IPS DF 6.9 (cell line): ENCODE data around the gene STAP1.

Source experiments
- DNase-seq: peaks from one replicate; pipeline ENCODE4 v3.0.0-alpha.2; 2013; ENCODE audit warnings: low read depth, low spot score
- H3K27ac ChIP-seq: one replicate; pipeline ENCODE4 v1.5.1; 2013; ENCODE audit warnings: low read length, control low read depth
- H3K27me3 ChIP-seq: 2 replicates; pipeline ENCODE4 v1.6.1; 2013; ENCODE audit warnings: mild to moderate bottlenecking, low read length; ENCODE audit not compliant: control insufficient read depth, insufficient read depth
- H3K36me3 ChIP-seq: 2 replicates; pipeline ENCODE4 v1.6.1; 2013; ENCODE audit warnings: low read length; ENCODE audit not compliant: control insufficient read depth, insufficient read depth
- H3K4me1 ChIP-seq: 2 replicates; pipeline ENCODE4 v1.6.1; 2013; ENCODE audit warnings: low read length; ENCODE audit not compliant: control insufficient read depth, insufficient read depth
- H3K4me3 ChIP-seq: 2 replicates; pipeline ENCODE4 v1.5.1; 2013; ENCODE audit warnings: mild to moderate bottlenecking, low read length
- H3K9me3 ChIP-seq: 2 replicates; pipeline ENCODE4 v1.6.1; 2013; ENCODE audit warnings: low read length, inconsistent platforms; ENCODE audit not compliant: control insufficient read depth, insufficient read depth
- WGBS: extraction: QIAGEN DNeasy Blood & Tissue Kit; methylation state at CpG from one replicate; pipeline ENCODE4 v1.1.7; 2013; ENCODE audit warnings: mixed read lengths, missing lambda C conversion rate; ENCODE audit not compliant: insufficient read length, insufficient coverage; 5-methylcytosine and 5-hydroxymethylcytosine counted together

The STAP1 gene

DNA sequence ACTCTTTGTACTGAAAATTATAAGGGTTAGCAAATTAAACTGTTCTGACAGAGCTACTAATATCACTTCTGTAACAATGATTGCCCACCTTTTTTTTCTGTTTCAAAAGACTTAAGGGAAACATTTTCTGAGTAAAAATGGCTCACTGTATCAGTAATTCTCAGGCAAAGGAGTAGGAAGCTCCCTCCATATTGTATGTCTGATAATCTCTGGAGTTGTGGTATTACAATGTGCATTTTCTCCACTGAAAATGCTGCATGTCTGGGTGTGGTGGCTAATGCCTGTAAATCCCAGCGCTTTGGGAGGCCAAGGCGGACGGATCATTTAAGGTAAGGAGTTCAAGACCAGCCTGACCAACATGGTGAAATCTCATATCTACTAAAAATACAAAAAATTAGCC lies 4.4 kb upstream of the STAP1 start:
- DNase-seq = no peak
- Histone ChIP-seq H3K9me3 (no peaks in the 10 kb centered on the region), H3K4me3 (no peak overlapping the region), H3K27me3 (no peaks in the 10 kb centered on the region), H3K4me1 (no peaks in the 10 kb centered on the region), H3K27ac (no peak overlapping the region), H3K36me3 (no peaks in the 10 kb centered on the region)
- WGBS = no CpG with 5 or more reads among the region's 3 CpGs

DNA sequence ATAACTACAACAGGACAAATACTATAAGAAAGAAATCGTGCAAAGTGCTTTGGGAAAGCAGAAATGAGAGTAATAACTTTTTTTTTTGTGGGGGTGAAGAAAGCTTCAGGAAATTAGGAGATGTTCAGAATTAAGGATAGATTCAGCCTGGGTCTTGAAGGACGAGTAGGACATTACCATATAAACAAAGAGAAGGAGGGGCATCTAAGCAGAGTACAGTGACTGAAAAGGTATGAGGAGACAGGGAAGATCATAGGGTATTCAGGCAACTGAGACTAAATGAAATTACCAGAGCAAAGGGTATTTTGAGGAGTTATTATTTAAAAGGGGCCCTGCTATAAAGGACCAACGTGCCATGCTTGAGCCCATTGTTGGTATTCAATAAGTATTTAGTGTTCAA lies 3.1 kb upstream of the STAP1 start:
- DNase-seq = no peak
- WGBS = no CpG with 5 or more reads among the region's 3 CpGs
- no peaks in the 10 kb centered on the region for H3K9me3 ChIP-seq
- no peaks in the 10 kb centered on the region for H3K4me1 ChIP-seq
- no peak overlapping the region for H3K27ac ChIP-seq
- no peaks in the 10 kb centered on the region for H3K27me3 ChIP-seq
- H3K36me3 ChIP-seq = no peaks in the 10 kb centered on the region
- no peak overlapping the region for H3K4me3 ChIP-seq

DNA sequence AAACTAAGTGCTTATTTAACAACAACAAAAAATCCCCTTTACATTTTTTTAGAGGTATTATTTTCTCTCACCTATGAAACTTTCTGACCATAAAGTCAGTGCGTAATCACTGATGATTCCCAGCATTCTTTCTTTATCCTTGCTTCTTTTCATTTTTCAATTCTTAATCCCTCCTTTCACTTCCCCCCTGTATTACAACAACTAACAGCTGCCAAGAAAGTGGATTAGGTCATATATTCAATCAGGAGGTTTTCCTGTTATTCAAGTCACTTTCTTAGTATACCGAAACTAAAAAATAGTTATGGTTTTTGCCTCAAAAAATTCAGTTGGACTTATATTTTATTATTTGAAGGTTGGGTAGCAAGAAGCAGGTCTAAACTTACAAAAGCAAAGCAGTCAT lies 2.1 kb upstream of the STAP1 start:
- Histone ChIP-seq H3K4me1 (no peaks in the 10 kb centered on the region), H3K27ac (no peak overlapping the region), H3K4me3 (no peak overlapping the region), H3K9me3 (no peaks in the 10 kb centered on the region), H3K36me3 (no peaks in the 10 kb centered on the region), H3K27me3 (no peaks in the 10 kb centered on the region)
- no peak for DNase-seq
- WGBS = no CpG with 5 or more reads among the region's 2 CpGs

DNA sequence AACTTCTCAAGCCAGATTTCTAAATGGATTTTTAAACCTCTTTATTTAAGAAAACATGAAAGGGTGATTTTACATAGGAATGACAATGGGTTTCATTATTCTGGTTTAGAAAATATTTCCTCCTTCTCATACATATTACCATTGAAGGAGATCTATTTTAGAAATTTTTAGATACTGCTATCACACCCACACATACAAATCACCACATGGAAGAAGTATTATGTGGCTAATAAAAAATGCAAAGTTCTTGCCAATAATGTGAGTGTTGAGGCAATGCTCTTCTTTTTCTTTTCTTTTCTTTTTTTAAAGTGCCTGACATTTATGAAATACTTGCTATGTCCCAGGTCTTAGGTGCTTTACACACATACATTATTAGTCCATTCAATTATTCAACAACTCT lies 6.8 kb downstream of the STAP1 start:
- DNase-seq = no peak
- Histone ChIP-seq H3K36me3 (no peaks in the 10 kb centered on the region), H3K4me3 (no peak overlapping the region), H3K27me3 (no peaks in the 10 kb centered on the region), H3K9me3 (no peaks in the 10 kb centered on the region), H3K27ac (no peak overlapping the region), H3K4me1 (no peaks in the 10 kb centered on the region)

DNA sequence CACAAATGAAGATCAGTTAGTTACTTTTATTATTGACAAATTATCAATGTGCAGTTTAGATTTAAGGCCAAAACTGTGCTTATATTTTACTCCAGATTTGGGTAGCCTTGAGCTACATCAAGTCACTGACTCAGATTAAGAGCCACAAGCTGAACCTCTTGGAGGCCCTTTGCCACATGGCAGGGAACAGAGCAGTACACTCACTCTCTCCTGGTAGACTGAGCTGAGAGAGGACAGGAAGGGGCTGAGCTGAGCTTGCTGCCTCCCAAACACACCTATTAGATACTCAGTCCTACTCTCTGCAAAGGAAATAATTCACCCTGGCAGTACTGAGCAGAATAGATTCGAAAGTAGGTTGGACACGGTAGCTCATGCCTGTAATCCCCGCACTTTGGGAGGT lies 7.8 kb downstream of the STAP1 start:
- Histone ChIP-seq H3K4me1 (no peaks in the 10 kb centered on the region), H3K9me3 (no peaks in the 10 kb centered on the region), H3K27ac (no peak overlapping the region), H3K4me3 (no peak overlapping the region), H3K36me3 (no peaks in the 10 kb centered on the region), H3K27me3 (no peaks in the 10 kb centered on the region)
- WGBS = no CpG with 5 or more reads among the region's 3 CpGs
- DNase-seq = no peak

DNA sequence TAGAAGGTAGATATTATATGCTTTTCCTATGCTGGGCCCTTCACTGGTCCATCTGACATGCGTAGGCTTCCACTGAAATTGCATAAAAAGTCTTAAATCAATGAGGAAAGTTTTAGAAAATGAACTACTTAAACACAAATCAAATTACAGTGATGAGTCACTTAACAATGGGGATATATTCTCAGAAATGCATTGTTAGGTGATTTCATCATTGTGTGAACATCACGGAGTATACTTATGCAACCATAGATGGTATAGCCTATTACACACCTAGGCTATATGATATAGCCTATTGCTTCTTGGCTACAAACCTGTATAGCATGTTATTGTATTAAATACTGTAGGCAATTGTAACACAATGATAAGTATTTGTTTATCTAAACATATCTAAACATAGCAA lies 10.3 kb downstream of the STAP1 start:
- H3K4me3 ChIP-seq = no peak overlapping the region
- DNase-seq = no peak
- H3K9me3 ChIP-seq = no peaks in the 10 kb centered on the region
- H3K4me1 ChIP-seq = no peaks in the 10 kb centered on the region
- H3K36me3 ChIP-seq = no peaks in the 10 kb centered on the region
- WGBS = no CpG with 5 or more reads among the region's 2 CpGs
- no peaks in the 10 kb centered on the region for H3K27me3 ChIP-seq
- H3K27ac ChIP-seq = no peak overlapping the region

DNA sequence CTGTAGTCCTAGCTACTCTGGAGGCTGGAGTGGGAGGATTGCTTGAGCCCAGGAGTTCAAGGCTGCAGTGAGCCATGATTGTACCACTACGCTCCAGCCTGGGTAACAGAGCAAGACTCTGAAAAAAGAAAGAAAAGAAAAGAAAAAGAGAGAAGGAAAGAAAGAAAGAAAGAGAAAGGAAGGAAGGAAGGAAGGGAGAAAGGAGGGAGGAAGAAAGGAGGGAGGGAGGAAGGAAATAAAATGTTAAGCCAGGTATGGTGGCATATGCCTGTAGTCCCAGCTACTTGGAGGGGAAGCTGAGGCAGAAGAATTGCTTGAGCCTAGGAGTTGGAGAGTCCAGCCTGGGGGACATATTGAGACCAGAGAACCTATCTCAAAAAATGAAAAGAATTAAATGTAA lies 12.0 kb downstream of the STAP1 start:
- H3K36me3 ChIP-seq = no peaks in the 10 kb centered on the region

DNA sequence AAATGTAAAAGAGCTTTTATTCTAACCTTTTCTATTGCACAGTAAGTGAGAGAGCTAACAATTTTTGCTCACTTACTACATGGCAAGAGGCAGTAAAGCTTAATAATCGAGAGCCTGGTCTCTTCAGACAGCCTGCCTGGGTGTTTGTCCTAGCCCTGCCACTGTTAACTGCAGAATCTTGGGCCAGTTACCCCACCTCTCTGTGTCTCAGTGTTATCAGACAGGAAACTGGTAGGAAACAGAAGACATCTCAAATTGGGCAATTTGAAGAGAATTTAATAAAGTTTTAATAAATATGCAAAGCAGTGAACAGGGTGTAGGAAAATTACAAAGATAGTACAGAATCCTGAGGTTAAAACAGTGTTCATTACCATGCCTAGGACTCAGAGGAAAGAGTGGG lies 13.4 kb downstream of the STAP1 start:
- DNase-seq = no peak
- Histone ChIP-seq H3K27ac (no peak overlapping the region), H3K4me1 (no peaks in the 10 kb centered on the region), H3K4me3 (no peak overlapping the region), H3K27me3 (no peaks in the 10 kb centered on the region), H3K9me3 (no peaks in the 10 kb centered on the region), H3K36me3 (no peaks in the 10 kb centered on the region)
- no CpG with 5 or more reads among the region's 1 CpG for WGBS

More for the DNA sequence above, 12.0 kb downstream of the STAP1 start:
- DNase-seq = no peak
- Histone ChIP-seq H3K9me3 (no peaks in the 10 kb centered on the region), H3K27ac (no peak overlapping the region), H3K4me1 (no peaks in the 10 kb centered on the region), H3K4me3 (no peak overlapping the region), H3K27me3 (no peaks in the 10 kb centered on the region)
- no CpG with 5 or more reads among the region's 1 CpG for WGBS

DNA sequence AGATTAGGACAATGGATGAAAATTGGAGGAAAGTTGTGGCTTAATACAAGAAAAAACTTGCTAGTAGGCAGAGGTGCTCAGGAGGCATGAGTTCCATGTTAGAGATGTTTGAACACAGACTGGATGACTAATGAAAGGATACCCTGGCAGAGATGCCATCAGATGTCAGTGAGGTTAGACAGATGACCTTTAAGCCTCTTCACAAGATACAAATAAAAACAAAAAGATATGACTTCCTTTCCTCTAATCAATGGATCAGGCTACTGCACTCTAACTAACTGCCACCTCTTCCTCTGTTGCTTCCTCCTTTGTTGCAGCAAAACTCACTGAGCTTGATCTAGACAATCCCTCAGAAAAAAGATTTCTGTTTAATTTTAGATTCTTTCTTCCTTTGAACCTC lies 14.7 kb downstream of the STAP1 start:
- no peaks in the 10 kb centered on the region for H3K9me3 ChIP-seq
- H3K36me3 ChIP-seq = no peaks in the 10 kb centered on the region
- H3K27me3 ChIP-seq = no peaks in the 10 kb centered on the region
- no peak overlapping the region for H3K27ac ChIP-seq
- no peaks in the 10 kb centered on the region for H3K4me1 ChIP-seq
- DNase-seq = no peak
- H3K4me3 ChIP-seq = no peak overlapping the region

DNA sequence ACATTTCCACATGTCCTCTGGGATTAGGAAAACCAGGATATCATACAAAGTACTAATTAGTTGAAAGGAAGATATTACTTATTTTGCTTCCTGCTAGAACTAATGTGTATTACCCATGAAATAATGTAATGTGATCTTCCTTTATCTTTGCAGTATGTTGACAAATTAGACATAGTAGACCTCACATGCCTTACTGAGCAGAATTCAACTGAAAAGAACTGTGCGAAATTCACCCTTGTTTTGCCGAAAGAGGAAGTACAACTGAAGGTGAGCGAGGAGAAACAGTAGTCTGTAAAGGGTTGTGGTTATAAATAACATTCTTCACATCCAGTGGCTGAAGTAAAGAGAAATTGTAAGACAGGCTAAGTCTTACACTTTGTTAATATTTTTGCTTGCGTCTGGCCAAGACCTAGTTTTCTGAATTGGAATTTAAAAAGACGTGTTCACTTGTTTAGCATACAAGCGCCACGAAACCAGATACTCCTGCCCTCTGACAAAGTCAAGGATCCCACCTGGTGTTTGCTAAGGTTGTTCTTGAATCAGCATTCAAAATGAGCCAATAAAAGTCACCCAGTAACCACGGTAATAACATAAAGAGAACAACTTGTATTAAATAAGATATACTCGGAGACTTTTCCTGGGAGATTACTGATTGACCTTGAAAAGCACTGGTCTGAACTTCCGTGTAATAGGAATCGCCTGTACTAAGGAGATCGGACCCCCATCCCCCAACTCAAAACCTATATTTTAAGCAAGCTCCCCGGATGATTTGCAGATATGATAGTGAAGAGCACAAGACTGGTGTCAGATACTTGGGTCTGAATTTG lies 16.9 kb downstream of the STAP1 start:
- Histone ChIP-seq H3K4me1 (no peaks in the 10 kb centered on the region), H3K27ac (no peak overlapping the region), H3K9me3 (no peaks in the 10 kb centered on the region), H3K4me3 (no peak overlapping the region), H3K27me3 (no peaks in the 10 kb centered on the region), H3K36me3 (no peaks in the 10 kb centered on the region)
- DNase-seq = no peak
- WGBS = no CpG with 5 or more reads among the region's 13 CpGs

DNA sequence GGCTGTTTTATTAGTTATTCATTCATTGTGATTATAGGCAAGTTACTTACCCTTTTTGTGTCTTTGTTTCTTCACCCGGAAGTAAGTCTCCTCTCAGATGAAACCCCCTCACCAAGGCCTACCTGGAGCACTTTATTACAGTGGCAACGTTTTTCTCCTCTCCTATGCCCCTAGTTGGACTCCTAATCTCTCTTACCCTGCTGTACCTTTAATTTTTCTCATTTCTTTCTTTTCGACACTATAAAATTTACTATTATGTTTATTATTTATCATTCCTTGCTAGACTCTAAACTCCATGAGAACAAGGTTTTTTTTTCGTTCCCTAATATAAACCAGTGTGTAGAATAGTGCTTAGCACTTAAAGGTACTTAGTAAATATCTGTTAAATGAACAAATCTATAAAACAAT lies 17.5 kb downstream of the STAP1 start:
- no peaks in the 10 kb centered on the region for H3K9me3 ChIP-seq
- no peaks in the 10 kb centered on the region for H3K36me3 ChIP-seq
- no peaks in the 10 kb centered on the region for H3K27me3 ChIP-seq
- DNase-seq = no peak
- no peak overlapping the region for H3K4me3 ChIP-seq
- no peaks in the 10 kb centered on the region for H3K4me1 ChIP-seq
- 100% methylated on average over 1 of the region's 4 CpGs for WGBS
- no peak overlapping the region for H3K27ac ChIP-seq
